Motor neuron (in vitro differentiated cells): ENCODE results near the gene CCDC85A. TPM values are rescaled to one million over a fixed set of nuclear protein-coding genes. Genes with fewer than 3 reads are reported as not detected.

ENCODE experiments used
- ATAC-seq, 8 experiments: fragments of 200-7000 bp; cut with Tn5 transposase; replicated peaks in 6 of 8; 2 replicates each; pipeline ENCODE4 v1.8.0; 2021; ENCODE audit warnings: mild to moderate bottlenecking in 8 of 8, moderate library complexity in 8 of 8
- H3K27ac ChIP-seq, 2 donors: fragments of 250-450 bp; sonication (Bioruptor Pico); 2 replicates each; pipeline ENCODE4 v1.9.0; 2021; ENCODE audit warnings: antibody characterized with exemption in 2 of 2, mild to moderate bottlenecking in 2 of 2, moderate library complexity in 1 of 2
- H3K4me1 ChIP-seq, 2 donors: fragments of 250-450 bp; sonication (Bioruptor Pico); replicated peaks in 1 of 2; 2 replicates each; pipeline ENCODE4 v1.6.1; 2021; ENCODE audit warnings: antibody characterized with exemption in 2 of 2, mild to moderate bottlenecking in 2 of 2, moderate library complexity in 1 of 2
- H3K4me3 ChIP-seq, 5 donors: fragments of 250-450 bp; sonication (Bioruptor Pico); 2 replicates each; pipeline ENCODE4 v1.9.0; 2021; ENCODE audit warnings: antibody characterized with exemption in 5 of 5, mild to moderate bottlenecking in 5 of 5, moderate library complexity in 4 of 5
- WGBS, 10 experiments: fragments of 450-650 bp; shearing (Covaris generic); methylation state at CpG; one replicate each; pipeline ENCODE4 v1.0.0; 2022; 5-methylcytosine and 5-hydroxymethylcytosine counted together
- in situ Hi-C, 9 experiments: fragments of 400-800 bp; cut with MboI; loops; one replicate each; pipeline ENCODE4 v1.15.0; 2021; ENCODE audit warnings: low sequenced_read_pairs in 9 of 9, low pct_unique_long_range_greater_than_20kb in 2 of 9; ENCODE audit not compliant: unreplicated experiment in 9 of 9
- total RNA-seq, 8 experiments: library from RNA; unstranded; fragments of 300-600 nt; gene quantifications; 2 replicates each; pipeline versions ENCODE4 v1.2.3 to v1.2.4, GENCODE V29; 2022

The CCDC85A gene
- total RNA-seq, 8 experiments from 2014 or later, result 0.24 to 6.0 (median 1.7) TPM

- no peaks in the 10 kb centered on the region for H3K4me1 ChIP-seq
- no peak overlapping the region for H3K4me3 ChIP-seq
- 17 to 100% (median 73%) methylated on average over 1 of the region's 1 CpG; no CpG with 5 or more reads in 4 of the 10 experiments for WGBS, 10 experiments
- ATAC-seq, result no peak
- in situ Hi-C loops, result no loop called here
- no peak overlapping the region for H3K27ac ChIP-seq
Observed at GRCh38 chr2:56262241-56262640, 78.5 kb downstream of the CCDC85A start.

GRCh38 chr2:56263876-56264275 is 80.1 kb downstream of the CCDC85A start:
- H3K4me1 ChIP-seq, result no peaks in the 10 kb centered on the region
- in situ Hi-C loops, result no loop called here
- H3K27ac ChIP-seq, result no peak overlapping the region
- no peak overlapping the region for H3K4me3 ChIP-seq
- ATAC-seq, result peak in 2 of 8 experiments; percentile 75 to 78
- 7 to 100% (median 63%) methylated on average over 1 to 2 of the region's 2 CpGs; no CpG with 5 or more reads in 2 of the 10 experiments for WGBS, 10 experiments

DNA sequence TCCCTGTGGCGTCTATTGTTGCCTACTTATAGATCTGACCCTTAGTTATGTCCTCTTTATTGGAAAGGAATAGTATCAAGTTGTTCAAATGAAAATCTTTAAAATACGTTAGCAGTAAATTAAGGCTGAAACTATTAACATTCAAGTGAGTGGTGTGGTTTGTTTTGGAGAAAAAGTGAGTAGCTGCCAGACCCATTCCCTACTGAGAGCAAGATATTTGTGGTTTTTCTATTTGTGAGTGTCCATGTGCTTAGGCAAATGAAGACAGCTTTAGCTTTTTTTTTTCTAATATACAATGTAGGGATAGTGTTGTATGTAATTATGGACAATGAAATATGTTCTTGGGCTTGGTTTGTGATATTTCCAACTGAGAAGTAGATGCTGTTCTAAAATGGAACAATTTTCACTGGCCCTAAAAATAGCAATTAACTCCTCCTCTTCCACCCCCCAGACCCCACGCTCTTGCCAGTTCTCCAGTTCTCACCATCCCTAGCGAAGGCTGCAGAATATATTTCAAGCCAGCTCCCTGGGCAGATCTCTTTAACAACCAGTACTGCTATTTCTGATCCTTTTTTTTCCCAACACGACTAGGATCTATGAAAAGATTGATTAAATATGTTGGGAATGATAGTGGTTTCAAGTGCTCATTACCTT is 83.1 kb downstream of the CCDC85A start:
- no peak overlapping the region for H3K4me3 ChIP-seq
- in situ Hi-C loops, result no loop called here
- WGBS, 10 experiments, result 14 to 100% (median 84%) methylated on average over 1 to 5 of the region's 5 CpGs
- H3K27ac ChIP-seq, result no peak overlapping the region
- no peaks in the 10 kb centered on the region for H3K4me1 ChIP-seq
- ATAC-seq, result no peak

DNA sequence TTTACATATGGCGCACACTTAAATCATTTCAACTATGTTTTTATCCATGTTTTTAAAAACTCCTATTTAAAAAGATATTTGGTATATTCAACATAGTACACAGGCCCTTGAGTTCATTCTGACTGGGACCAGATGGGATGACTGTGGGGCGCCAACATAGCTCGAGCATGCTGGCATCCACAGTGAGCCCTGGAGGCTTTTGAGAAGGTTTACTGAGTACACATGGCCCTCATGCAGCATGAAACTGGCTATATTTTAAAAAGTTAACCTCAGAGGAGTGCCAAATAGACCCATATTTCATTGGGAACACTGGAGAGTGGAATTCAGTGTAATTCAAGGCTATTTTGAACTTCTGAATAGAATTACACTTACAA is 83.6 kb downstream of the CCDC85A start:
- in situ Hi-C loops, result no loop called here
- WGBS, 10 experiments, result 40 to 100% (median 90%) methylated on average over 1 to 3 of the region's 3 CpGs; no CpG with 5 or more reads in 1 of the 10 experiments
- Histone ChIP-seq H3K4me3 (no peak overlapping the region), H3K4me1 (no peaks in the 10 kb centered on the region), H3K27ac (no peak overlapping the region)
- ATAC-seq, result no peak

- Histone ChIP-seq H3K4me3 (no peak overlapping the region), H3K4me1 (no peaks in the 10 kb centered on the region), H3K27ac (no peak overlapping the region)
- in situ Hi-C loops, result no loop called here
- no peak for ATAC-seq
- WGBS, 10 experiments, result 0 to 100% (median 92%) methylated on average over 1 to 2 of the region's 2 CpGs; no CpG with 5 or more reads in 1 of the 10 experiments
Observed at GRCh38 chr2:56268856-56269255, 85.1 kb downstream of the CCDC85A start.

DNA sequence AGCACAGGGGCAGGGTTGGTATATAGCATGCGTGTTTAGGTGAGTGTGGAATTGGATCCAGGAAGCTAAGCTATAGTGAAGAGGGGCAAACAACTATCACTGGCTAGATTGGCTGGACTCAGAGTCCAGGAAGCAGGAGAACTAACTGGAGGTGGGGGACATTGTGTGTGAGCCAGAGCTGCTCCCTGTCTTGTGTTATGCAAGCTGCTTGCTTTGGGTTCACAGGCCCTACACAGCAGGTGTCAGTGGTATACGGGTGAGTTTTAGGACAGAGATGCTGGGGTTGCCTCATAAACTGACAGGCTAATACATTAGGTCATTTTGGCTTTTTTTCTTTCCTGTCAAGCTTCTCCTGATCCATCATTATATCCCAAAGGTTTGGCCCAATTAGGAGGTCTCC is 87.5 kb downstream of the CCDC85A start:
- in situ Hi-C loops, result no loop called here
- Histone ChIP-seq H3K27ac (no peak overlapping the region), H3K4me3 (no peak overlapping the region), H3K4me1 (no peaks in the 10 kb centered on the region)
- WGBS, 10 experiments, result 50 to 100% (median 75%) methylated on average over 1 to 2 of the region's 2 CpGs; no CpG with 5 or more reads in 5 of the 10 experiments
- ATAC-seq, result no peak

GRCh38 chr2:56285224-56285623 is 101.4 kb downstream of the CCDC85A start:
- in situ Hi-C loops, result no loop called here
- no peak overlapping the region for H3K27ac ChIP-seq
- no peak for ATAC-seq
- WGBS, 10 experiments, result 62 to 100% (median 95%) methylated on average over 2 to 5 of the region's 5 CpGs; no CpG with 5 or more reads in 1 of the 10 experiments
- H3K4me1 ChIP-seq, result peaks cover 0 to 11% of the 10 kb centered on the region in 2 donors
- no peak overlapping the region for H3K4me3 ChIP-seq

- in situ Hi-C loops, result no loop called here
- no peak for ATAC-seq
- no peak overlapping the region for H3K4me3 ChIP-seq
- peaks cover 0 to 11% of the 10 kb centered on the region in 2 donors for H3K4me1 ChIP-seq
- H3K27ac ChIP-seq, result no peak overlapping the region
- WGBS, 10 experiments, result 20 to 100% (median 63%) methylated on average over 1 to 2 of the region's 2 CpGs; no CpG with 5 or more reads in 1 of the 10 experiments
Observed at GRCh38 chr2:56286936-56287335, 103.1 kb downstream of the CCDC85A start.

GRCh38 chr2:56287508-56287907 is 103.7 kb downstream of the CCDC85A start:
- no peak overlapping the region for H3K27ac ChIP-seq
- H3K4me3 ChIP-seq, result no peak overlapping the region
- ATAC-seq, result no peak
- H3K4me1 ChIP-seq, result peaks cover 0 to 11% of the 10 kb centered on the region in 2 donors
- in situ Hi-C loops, result no loop called here

- 0 to 100% (median 80%) methylated on average over 1 to 2 of the region's 2 CpGs for WGBS, 10 experiments
- ATAC-seq, result no peak
- no peak overlapping the region for H3K27ac ChIP-seq
Observed at GRCh38 chr2:56287974-56288373, 104.2 kb downstream of the CCDC85A start.

GRCh38 chr2:56288838-56289580 is 105.2 kb downstream of the CCDC85A start:
- no peak overlapping the region for H3K4me3 ChIP-seq

More at GRCh38 chr2:56287974-56288373, 104.2 kb downstream of the CCDC85A start:
- Histone ChIP-seq H3K4me1 (peaks cover 0 to 11% of the 10 kb centered on the region in 2 donors), H3K4me3 (no peak overlapping the region)
- in situ Hi-C loops, result no loop called here

DNA sequence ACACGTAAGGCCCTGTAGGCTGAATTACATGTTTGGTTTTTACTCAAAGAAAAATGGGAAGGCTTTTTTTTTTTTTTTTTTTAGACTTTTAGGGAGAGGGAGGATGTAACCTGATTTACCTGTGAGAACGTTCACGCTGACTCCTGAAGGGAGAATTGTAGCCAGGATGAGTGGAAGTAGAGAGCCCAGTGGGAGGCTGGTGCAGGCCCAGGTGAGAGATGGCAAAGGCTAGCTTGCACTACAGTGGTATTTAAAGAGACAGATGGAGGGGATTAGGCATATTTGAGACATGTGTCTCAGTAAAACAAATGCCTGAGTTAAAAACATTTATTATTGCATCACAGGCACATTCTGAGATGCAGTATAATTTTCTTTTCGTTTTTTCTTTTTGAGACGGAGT is 107.9 kb downstream of the CCDC85A start:
- WGBS, 10 experiments, result 0 to 92% (median 67%) methylated on average over 1 to 5 of the region's 5 CpGs
- H3K27ac ChIP-seq, result no peak overlapping the region
- no peak for ATAC-seq
- no peak overlapping the region for H3K4me3 ChIP-seq
- H3K4me1 ChIP-seq, result peaks cover 0 to 11% of the 10 kb centered on the region in 2 donors
- in situ Hi-C loops, result no loop called here

More at GRCh38 chr2:56288838-56289580, 105.2 kb downstream of the CCDC85A start:
- 33 to 100% (median 80%) methylated on average over 1 to 2 of the region's 2 CpGs; no CpG with 5 or more reads in 1 of the 10 experiments for WGBS, 10 experiments
- in situ Hi-C loops, result no loop called here
- ATAC-seq, result peak in 2 of 8 experiments; percentile 26 to 35
- Histone ChIP-seq H3K27ac (no peak overlapping the region), H3K4me1 (peaks cover 0 to 11% of the 10 kb centered on the region in 2 donors)

GRCh38 chr2:56292951-56293350 is 109.2 kb downstream of the CCDC85A start:
- Histone ChIP-seq H3K4me1 (peaks cover 0 to 8% of the 10 kb centered on the region in 2 donors), H3K4me3 (no peak overlapping the region), H3K27ac (no peak overlapping the region)
- WGBS, 10 experiments, result 7 to 100% (median 97%) methylated on average over 1 to 2 of the region's 2 CpGs; no CpG with 5 or more reads in 2 of the 10 experiments
- in situ Hi-C loops, result no loop called here
- no peak for ATAC-seq
